GM12874 (cell line): ENCODE data around the gene TCF12.

ENCODE experiments used
- CTCF ChIP-seq: IDR thresholded peaks from 2 replicates; pipeline ENCODE4 v1.5.1; 2011; ENCODE audit warnings: low read depth, mild to moderate bottlenecking, control low read depth, low read length, moderate library complexity; ENCODE audit not compliant: insufficient read depth

Gene TCF12

GRCh38 chr15:56971571-56971970 is 53.1 kb downstream of the TCF12 start:
- TF ChIP-seq CTCF, result no peak

GRCh38 chr15:56972016-56972415 is 53.6 kb downstream of the TCF12 start:
- TF ChIP-seq CTCF, result no peak

GRCh38 chr15:56972426-56972825 is 54.0 kb downstream of the TCF12 start:
- TF ChIP-seq CTCF, result no peak

GRCh38 chr15:56973463-56973862 is 55.0 kb downstream of the TCF12 start:
- TF ChIP-seq CTCF, result no peak

- no peak for TF ChIP-seq CTCF
Measured at GRCh38 chr15:56977232-56977631, 58.8 kb downstream of the TCF12 start.

- TF ChIP-seq CTCF, result no peak
Measured at GRCh38 chr15:56978898-56979662, 60.6 kb downstream of the TCF12 start.

GRCh38 chr15:56980473-56980872 is 62.0 kb downstream of the TCF12 start:
- TF ChIP-seq CTCF, result no peak

GRCh38 chr15:56981160-56981559 is 62.7 kb downstream of the TCF12 start:
- TF ChIP-seq CTCF, result no peak
